Measurements from ENCODE around the gene SAPCD1.

The SAPCD1 gene

DNA sequence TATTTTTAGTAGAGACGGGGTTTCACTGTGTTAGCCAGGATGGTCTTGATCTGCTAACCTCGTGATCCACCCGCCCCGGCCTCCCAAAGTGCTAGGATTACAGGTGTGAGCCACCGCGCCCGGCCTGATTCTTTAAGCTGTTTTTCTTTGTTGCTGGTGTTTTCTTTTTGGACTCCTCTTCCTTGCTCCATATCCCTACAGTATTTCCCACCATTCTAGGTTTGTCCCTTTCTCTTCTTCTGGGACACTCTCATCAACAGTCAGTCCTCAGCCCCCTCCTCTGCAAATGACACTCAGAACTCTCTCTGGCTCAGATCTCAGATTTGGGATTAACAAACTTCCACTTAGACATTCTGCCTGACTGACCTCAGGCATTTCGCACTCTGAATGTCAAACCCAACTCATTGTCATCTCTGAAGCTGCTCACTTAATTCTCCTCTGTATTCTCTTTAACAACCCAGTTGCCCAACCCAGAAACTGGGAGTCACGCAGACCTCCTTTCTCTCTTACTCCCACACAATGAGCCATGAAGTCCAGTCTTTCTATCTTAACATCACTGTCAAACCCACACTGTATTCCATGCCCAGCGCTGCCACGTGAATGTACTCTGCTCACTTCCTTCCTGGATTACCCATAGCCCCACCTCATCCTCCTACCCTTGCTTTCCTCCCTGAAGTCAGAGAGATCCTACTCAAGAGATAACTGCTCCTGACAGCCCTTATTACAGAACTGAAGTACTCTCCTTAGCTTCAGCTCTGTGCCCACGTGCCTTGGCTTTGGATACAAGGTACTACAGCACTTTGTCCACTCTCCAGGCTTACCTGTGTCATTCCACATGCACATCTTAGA is 36.7 kb upstream of the SAPCD1 start:
- TF ChIP-seq CTCF (IDR thresholded peaks at IDR 0.05; ENCODE audit: extremely low read depth, insufficient read depth, missing control alignments): no peak
- DNase-seq (ENCODE audit: low spot score): no peak
- in situ Hi-C loops (cut with MboI; ENCODE audit: low pct_unique_long_range_greater_than_20kb, low sequenced_read_pairs, unreplicated experiment): no loop called here

GRCh38 chr6:31727034-31727716 is 35.3 kb upstream of the SAPCD1 start:
- DNase-seq (ENCODE audit: low spot score): no peak
- in situ Hi-C loops (cut with MboI; ENCODE audit: low pct_unique_long_range_greater_than_20kb, low sequenced_read_pairs, unreplicated experiment): no loop called here

DNA sequence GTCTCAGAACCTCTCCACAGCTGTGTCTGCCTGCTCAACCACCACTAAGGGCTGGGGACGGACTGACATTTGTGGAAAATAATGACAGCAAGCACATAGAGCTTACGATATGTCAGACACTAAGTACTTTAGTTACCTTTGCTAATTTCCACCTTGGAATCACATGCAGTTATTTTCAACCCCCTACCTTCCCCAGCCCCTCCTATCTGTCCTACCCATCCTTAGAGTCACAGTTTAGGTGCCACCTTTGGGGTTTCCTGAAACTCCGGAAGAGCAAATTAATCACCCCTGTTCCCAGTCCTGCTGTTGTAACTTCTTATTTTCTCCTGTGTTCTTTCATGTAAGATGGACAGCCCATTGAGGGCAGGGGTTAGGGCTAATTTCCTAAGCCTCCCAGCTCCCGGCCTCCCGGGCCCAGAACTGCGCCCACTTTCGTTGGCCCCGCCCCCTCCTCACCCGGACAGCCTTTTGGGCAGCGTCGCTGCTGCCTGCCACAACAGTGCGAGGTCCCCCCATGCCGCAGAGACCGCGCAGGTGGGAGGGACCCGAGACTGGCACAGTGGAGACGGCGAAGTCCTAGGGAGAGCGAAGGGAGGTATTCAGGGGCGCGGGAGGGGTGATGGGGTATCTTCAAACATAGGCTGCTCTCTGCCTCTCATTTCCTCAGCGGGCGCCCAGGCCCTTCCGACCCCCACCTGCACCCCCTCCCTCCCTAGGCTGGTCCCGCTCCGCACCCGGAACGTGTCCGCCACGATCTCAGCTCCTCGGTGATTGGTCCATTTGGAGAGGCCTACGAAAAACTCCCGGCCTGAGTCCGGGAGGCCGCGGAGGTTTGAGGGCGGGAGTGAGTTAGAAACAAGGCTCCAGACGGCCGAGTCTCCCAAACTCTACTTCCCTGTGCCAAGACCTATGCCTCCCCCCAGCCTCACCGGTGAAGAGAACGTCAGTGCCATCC is 34.5 kb upstream of the SAPCD1 start:
- peak; percentile 88 for DNase-seq (ENCODE audit: low spot score)
- in situ Hi-C loops (cut with MboI; ENCODE audit: low pct_unique_long_range_greater_than_20kb, low sequenced_read_pairs, unreplicated experiment): no loop called here
- TF ChIP-seq CTCF (IDR thresholded peaks at IDR 0.05; ENCODE audit: extremely low read depth, insufficient read depth, missing control alignments): no peak

More at GRCh38 chr6:31727034-31727716, 35.3 kb upstream of the SAPCD1 start:
- no peak for TF ChIP-seq CTCF (IDR thresholded peaks at IDR 0.05; ENCODE audit: extremely low read depth, insufficient read depth, missing control alignments)

GRCh38 chr6:31728767-31729514 is 33.5 kb upstream of the SAPCD1 start, which contains the start of gene DDAH2:
TSS of gene DDAH2 (minus strand) at chr6:31729299. CDS start at chr6:31729161, 138 bp downstream.
- no peak for TF ChIP-seq CTCF (IDR thresholded peaks at IDR 0.05; ENCODE audit: extremely low read depth, insufficient read depth, missing control alignments)
- no peak for DNase-seq (ENCODE audit: low spot score)
- in situ Hi-C loops (cut with MboI; ENCODE audit: low pct_unique_long_range_greater_than_20kb, low sequenced_read_pairs, unreplicated experiment): no loop called here

DNA sequence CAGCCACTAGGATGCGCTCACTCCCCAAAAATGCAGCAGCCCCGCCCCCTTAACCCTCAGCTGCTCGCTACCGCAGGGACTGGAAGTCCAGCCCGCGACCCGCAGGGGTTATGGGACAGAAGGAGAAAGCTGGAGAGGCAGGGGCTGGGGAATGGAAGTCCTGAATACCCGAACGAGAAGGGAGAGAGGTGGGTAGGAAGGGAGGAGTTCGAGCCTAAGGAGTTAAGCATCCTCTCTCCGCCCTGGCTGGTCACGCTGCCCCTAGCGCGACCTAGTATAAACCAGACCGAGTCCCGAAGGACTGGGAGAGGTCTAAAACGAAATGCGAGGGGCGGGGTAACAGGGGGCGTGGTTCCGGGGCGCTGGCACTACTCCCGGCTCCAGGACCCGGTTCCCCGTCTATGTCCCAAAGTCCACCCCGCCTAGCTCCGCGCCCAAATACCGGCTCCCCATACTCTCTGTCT is 32.9 kb upstream of the SAPCD1 start:
- in situ Hi-C loops (cut with MboI; ENCODE audit: low pct_unique_long_range_greater_than_20kb, low sequenced_read_pairs, unreplicated experiment): no loop called here
- TF ChIP-seq CTCF (IDR thresholded peaks at IDR 0.05; ENCODE audit: extremely low read depth, insufficient read depth, missing control alignments): peak; percentile 92
- DNase-seq (ENCODE audit: low spot score): peak; percentile 87
